ENCODE results near the gene GPC5.

The GPC5 gene

GRCh38 chr13:91400063-91400399 lies 1.6 kb downstream of the GPC5 start (continued):
- TF ChIP-seq KLF1 (tag by site-specific recombination; IDR thresholded peaks at IDR 0.05) (no peak), ZNF24 (tag by site-specific recombination; IDR thresholded peaks at IDR 0.05) (no peak), ZBTB8A (tag by site-specific recombination; IDR thresholded peaks at IDR 0.05) (no peak)

DNA sequence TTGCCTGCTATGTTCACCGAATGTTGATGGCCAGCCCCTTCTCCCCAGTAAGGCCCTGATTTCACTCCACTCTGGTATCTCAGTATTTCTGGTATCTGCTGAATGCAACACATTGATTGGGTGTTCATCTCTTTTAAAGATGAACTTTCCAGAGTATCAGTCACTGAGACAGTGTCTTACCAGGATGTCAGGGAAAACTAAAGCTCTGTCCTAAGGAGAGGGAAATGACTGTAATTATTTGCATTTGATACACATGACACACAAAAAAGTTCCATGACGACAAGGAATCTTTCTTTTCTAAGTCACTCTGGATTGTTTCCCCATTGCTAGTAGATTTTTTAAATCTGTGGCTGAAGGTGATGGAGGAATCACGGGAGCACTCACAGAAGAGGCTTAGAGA lies 2.2 kb downstream of the GPC5 start:
- H3K36me3 ChIP-seq (ENCODE audit: control insufficient read depth in 2 of 2, insufficient read depth in 1 of 2, low read length in 2 of 2) = no peaks in the 10 kb centered on the region
- CTCF ChIA-PET = interaction anchor here (1.3 kb wide), 1 partner anchor 19 kb away, joined by 3 read pairs; no protein-coding TSS in a partner anchor
- TF ChIP-seq ZNF121 (tag by site-specific recombination; IDR thresholded peaks at IDR 0.05) = no peak
- no peak for TF ChIP-seq HOXC10 (CRISPR knock-in tag; IDR thresholded peaks at IDR 0.05)
- TF ChIP-seq OSR2 (tag by site-specific recombination; IDR thresholded peaks at IDR 0.05) = no peak
- TF ChIP-seq ZNF24 (tag by site-specific recombination; IDR thresholded peaks at IDR 0.05) = no peak
- no peaks in the 10 kb centered on the region for H3K9me3 ChIP-seq (ENCODE audit: control insufficient read depth, insufficient read depth, low read depth, low read length)
- no peaks in the 10 kb centered on the region for H3K4me1 ChIP-seq (ENCODE audit: control insufficient read depth, insufficient read depth, low read length)
- POLR2A ChIA-PET = no interaction called here
- no peak overlapping the region for H3K27ac ChIP-seq (ENCODE audit: extremely low read depth, low read depth, low read length)
- no peak overlapping the region for H3K4me3 ChIP-seq (ENCODE audit: low read depth, low read length)

DNA sequence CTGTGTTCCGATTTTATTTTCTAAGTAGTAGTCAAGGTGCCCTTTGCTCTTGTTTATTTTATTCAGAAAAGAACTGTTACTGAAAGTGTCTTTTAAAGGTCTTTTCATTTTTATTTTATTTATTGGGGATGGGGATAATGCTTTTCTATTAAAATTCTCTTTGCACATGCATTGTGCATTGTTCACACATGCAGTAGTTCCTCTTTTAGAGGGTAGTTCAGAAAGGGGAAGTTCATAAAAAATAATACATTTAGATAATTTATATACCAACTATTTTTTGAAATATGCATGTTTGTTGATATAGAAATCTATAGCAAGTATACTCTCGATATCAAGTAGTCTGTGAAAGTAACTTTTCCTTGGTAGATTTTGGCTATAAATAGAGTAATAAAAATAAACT lies 3.5 kb downstream of the GPC5 start:
- Histone ChIP-seq H3K9me3 (ENCODE audit: control insufficient read depth, insufficient read depth, low read depth, low read length) (no peaks in the 10 kb centered on the region), H3K4me1 (ENCODE audit: control insufficient read depth, insufficient read depth, low read length) (no peaks in the 10 kb centered on the region), H3K27ac (ENCODE audit: extremely low read depth, low read depth, low read length) (no peak overlapping the region), H3K4me3 (ENCODE audit: low read depth, low read length) (no peak overlapping the region), H3K36me3 (ENCODE audit: control insufficient read depth in 2 of 2, insufficient read depth in 1 of 2, low read length in 2 of 2) (no peaks in the 10 kb centered on the region)
- ChIA-PET CTCF (no interaction called here), POLR2A (no interaction called here)
- no peak for TF ChIP-seq BCL11B (tag by site-specific recombination; IDR thresholded peaks at IDR 0.05; ENCODE audit: low read depth)
- TF ChIP-seq ZNF830 (tag by site-specific recombination; IDR thresholded peaks at IDR 0.05; ENCODE audit: low read depth) = no peak
- TF ChIP-seq ZEB2 (tag by site-specific recombination; IDR thresholded peaks at IDR 0.05) = no peak
- TF ChIP-seq ZNF792 (tag by site-specific recombination; IDR thresholded peaks at IDR 0.05) = no peak
- TF ChIP-seq ZNF48 (tag by site-specific recombination; IDR thresholded peaks at IDR 0.05) = no peak

DNA sequence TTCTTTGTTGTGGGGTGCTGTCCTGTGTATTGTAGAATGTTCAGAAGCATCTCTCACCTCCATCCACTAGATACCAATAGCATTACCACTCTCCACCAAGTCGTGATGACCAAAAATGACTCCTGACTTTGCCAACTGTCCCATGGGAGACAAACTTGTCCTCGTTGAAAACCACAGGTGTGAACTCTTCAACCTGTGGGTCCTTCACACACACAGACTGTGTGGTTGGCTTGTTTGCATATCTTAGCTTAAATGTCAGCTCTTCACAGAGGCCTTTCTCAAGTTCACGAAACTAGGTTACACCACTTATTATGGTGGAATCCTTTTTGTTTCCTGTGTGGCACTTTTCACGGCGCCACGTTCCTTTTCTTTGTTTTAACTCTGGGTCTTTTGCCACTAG lies 6.8 kb downstream of the GPC5 start:
- Histone ChIP-seq H3K27ac (ENCODE audit: extremely low read depth, low read depth, low read length) (no peak overlapping the region), H3K4me3 (ENCODE audit: low read depth, low read length) (no peak overlapping the region), H3K4me1 (ENCODE audit: control insufficient read depth, insufficient read depth, low read length) (no peaks in the 10 kb centered on the region), H3K36me3 (ENCODE audit: control insufficient read depth in 2 of 2, insufficient read depth in 1 of 2, low read length in 2 of 2) (no peaks in the 10 kb centered on the region), H3K9me3 (ENCODE audit: control insufficient read depth, insufficient read depth, low read depth, low read length) (no peaks in the 10 kb centered on the region)
- CTCF ChIA-PET = interaction anchor here (2.2 kb wide), 1 partner anchor 242 kb away, joined by 5 read pairs; no protein-coding TSS in a partner anchor
- TF ChIP-seq ZSCAN4 (tag by site-specific recombination; IDR thresholded peaks at IDR 0.05) = no peak
- no peak for TF ChIP-seq ZNF18 (tag by site-specific recombination; IDR thresholded peaks at IDR 0.05)
- no peak for TF ChIP-seq ZNF561 (tag by site-specific recombination; IDR thresholded peaks at IDR 0.05; ENCODE audit: borderline replicate concordance)
- TF ChIP-seq ZNF341 (tag by site-specific recombination; IDR thresholded peaks at IDR 0.05; ENCODE audit: low read depth) = no peak
- TF ChIP-seq EGR2 (tag by site-specific recombination; IDR thresholded peaks at IDR 0.05; ENCODE audit: low read depth) = no peak
- TF ChIP-seq, protein P1, sequence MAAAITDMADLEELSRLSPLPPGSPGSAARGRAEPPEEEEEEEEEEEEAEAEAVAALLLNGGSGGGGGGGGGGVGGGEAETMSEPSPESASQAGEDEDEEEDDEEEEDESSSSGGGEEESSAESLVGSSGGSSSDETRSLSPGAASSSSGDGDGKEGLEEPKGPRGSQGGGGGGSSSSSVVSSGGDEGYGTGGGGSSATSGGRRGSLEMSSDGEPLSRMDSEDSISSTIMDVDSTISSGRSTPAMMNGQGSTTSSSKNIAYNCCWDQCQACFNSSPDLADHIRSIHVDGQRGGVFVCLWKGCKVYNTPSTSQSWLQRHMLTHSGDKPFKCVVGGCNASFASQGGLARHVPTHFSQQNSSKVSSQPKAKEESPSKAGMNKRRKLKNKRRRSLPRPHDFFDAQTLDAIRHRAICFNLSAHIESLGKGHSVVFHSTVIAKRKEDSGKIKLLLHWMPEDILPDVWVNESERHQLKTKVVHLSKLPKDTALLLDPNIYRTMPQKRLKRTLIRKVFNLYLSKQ (tag by site-specific recombination; IDR thresholded peaks at IDR 0.05; ENCODE audit: borderline replicate concordance) = no peak
- TF ChIP-seq OSR2 (tag by site-specific recombination; IDR thresholded peaks at IDR 0.05) = no peak
- TF ChIP-seq ZNF394 (tag by site-specific recombination; IDR thresholded peaks at IDR 0.05; ENCODE audit: borderline replicate concordance) = no peak
- no peak for TF ChIP-seq ZNF280D (tag by site-specific recombination; IDR thresholded peaks at IDR 0.05)
- no peak for TF ChIP-seq KLF7 (tag by site-specific recombination; IDR thresholded peaks at IDR 0.05; ENCODE audit: borderline replicate concordance)
- no peak for TF ChIP-seq ZNF274 (IDR thresholded peaks at IDR 0.05; ENCODE audit: low read length)
- no peak for TF ChIP-seq ZNF274 (tag by site-specific recombination; IDR thresholded peaks at IDR 0.05; ENCODE audit: borderline replicate concordance)
- TF ChIP-seq ZNF76 (tag by site-specific recombination; IDR thresholded peaks at IDR 0.05; ENCODE audit: borderline replicate concordance, low read depth) = no peak
- TF ChIP-seq SCRT2 (tag by site-specific recombination; IDR thresholded peaks at IDR 0.05) = no peak
- POLR2A ChIA-PET = no interaction called here

Data from HEK293 (cell line).